Measurements from ENCODE around the gene CAMTA1. TPM values are rescaled to one million over a fixed set of nuclear protein-coding genes. Genes with fewer than 3 reads are reported as not detected.

The CAMTA1 gene
- total RNA-seq, 1 experiment from 2014 or later, result 69.5 TPM

DNA sequence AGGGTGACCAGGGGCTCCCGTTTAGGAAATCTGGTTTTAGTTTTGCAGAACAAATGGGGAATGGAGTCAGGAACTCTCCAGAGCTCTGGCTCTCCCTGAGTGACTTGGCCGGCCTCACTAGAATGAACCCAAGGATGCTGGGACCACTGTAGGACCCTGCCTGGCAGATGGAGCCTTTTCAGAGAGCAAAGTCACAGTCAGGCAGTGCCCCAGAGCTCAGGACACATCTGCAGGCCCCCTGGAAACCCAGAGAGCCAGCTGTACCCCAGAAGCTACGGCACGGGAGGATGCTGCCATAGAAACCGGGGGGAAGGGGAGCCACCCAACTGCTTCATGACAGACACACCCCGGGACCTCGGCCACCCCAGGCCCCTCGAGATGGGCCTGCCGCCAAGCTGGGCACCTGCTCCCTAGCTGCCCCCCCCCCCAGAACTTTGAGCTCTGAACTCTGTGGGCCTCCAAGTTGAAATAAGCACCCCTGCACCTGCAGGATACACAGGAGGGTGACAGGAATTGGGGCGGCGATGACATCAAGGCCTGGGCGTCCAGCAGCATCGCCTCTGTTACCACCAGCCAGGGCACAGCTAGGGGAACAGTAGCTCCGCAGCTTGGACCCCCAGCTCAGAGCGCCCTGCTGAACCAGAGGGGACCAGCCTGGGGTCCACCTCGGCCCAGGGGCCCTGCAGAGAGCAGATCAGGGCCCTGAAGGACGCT, 894.1 kb downstream of the CAMTA1 start:
- BruUV-seq (replicated peaks), result no TSS peak
- H3K9me3 ChIP-seq (ENCODE audit: control insufficient read depth in 1 of 2, insufficient read depth in 1 of 2, low read depth in 1 of 2, low read length in 2 of 2), result no peaks in the 10 kb centered on the region
- no peak overlapping the region for H3K27ac ChIP-seq (ENCODE audit: low read depth, low read length)
- ChIA-PET RAD21 (ENCODE audit: low non-redundant PET in 1 of 2, low total read pairs in 2 of 2, uncharacterized antibody in 2 of 2, unreplicated experiment in 2 of 2) (no interaction called here), POLR2A (no interaction called here), CTCF (interaction anchor here (1.0 to 1.8 kb wide), 2 partner anchors 10 to 12 kb away, joined by 3 to 6 read pairs; no protein-coding TSS in a partner anchor)
- no peak for ATAC-seq
- H3K9ac ChIP-seq (ENCODE audit: low read length), result no peak overlapping the region
- H3K4me3 ChIP-seq (replicated peaks in 1 of 2; ENCODE audit: low read depth in 1 of 2, low read length in 2 of 2), result no peak overlapping the region
- H3K9me2 ChIP-seq (ENCODE audit: insufficient read depth), result no peaks in the 10 kb centered on the region
- intact Hi-C loops (cut with micrococcal nuclease), result no loop called here
- H3K4me1 ChIP-seq (ENCODE audit: control insufficient read depth in 1 of 2, insufficient read depth in 2 of 2, low read length in 2 of 2), result peaks cover 0 to 7% of the 10 kb centered on the region in 2 experiments; a peak in 1 of 4 replicates
- H3K27me3 ChIP-seq (ENCODE audit: insufficient read depth, low read length), result no peaks in the 10 kb centered on the region
- no peaks in the 10 kb centered on the region for H3K79me2 ChIP-seq (ENCODE audit: insufficient read depth, low read length)
- H4K20me1 ChIP-seq (ENCODE audit: insufficient read depth), result no peaks in the 10 kb centered on the region
- no peak overlapping the region for H3K4me2 ChIP-seq (ENCODE audit: low read length)
- no peak for TF ChIP-seq EZH2phosphoT487 (IDR thresholded peaks at IDR 0.05; ENCODE audit: borderline replicate concordance)
- TF ChIP-seq CEBPB (IDR thresholded peaks at IDR 0.05; ENCODE audit: low read depth), result no peak
- no peak for TF ChIP-seq EGR1 (IDR thresholded peaks at IDR 0.05; ENCODE audit: low read depth)
- TF ChIP-seq, protein P1, sequence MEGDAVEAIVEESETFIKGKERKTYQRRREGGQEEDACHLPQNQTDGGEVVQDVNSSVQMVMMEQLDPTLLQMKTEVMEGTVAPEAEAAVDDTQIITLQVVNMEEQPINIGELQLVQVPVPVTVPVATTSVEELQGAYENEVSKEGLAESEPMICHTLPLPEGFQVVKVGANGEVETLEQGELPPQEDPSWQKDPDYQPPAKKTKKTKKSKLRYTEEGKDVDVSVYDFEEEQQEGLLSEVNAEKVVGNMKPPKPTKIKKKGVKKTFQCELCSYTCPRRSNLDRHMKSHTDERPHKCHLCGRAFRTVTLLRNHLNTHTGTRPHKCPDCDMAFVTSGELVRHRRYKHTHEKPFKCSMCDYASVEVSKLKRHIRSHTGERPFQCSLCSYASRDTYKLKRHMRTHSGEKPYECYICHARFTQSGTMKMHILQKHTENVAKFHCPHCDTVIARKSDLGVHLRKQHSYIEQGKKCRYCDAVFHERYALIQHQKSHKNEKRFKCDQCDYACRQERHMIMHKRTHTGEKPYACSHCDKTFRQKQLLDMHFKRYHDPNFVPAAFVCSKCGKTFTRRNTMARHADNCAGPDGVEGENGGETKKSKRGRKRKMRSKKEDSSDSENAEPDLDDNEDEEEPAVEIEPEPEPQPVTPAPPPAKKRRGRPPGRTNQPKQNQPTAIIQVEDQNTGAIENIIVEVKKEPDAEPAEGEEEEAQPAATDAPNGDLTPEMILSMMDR (IDR thresholded peaks at IDR 0.05 in 2 of 3, conservative IDR thresholded peaks at IDR 0.05 in 1 of 3; ENCODE audit: borderline replicate concordance in 1 of 3, insufficient read depth in 1 of 3, low read depth in 2 of 3, low read length in 2 of 3), result no peak
- TF ChIP-seq, protein P2, sequence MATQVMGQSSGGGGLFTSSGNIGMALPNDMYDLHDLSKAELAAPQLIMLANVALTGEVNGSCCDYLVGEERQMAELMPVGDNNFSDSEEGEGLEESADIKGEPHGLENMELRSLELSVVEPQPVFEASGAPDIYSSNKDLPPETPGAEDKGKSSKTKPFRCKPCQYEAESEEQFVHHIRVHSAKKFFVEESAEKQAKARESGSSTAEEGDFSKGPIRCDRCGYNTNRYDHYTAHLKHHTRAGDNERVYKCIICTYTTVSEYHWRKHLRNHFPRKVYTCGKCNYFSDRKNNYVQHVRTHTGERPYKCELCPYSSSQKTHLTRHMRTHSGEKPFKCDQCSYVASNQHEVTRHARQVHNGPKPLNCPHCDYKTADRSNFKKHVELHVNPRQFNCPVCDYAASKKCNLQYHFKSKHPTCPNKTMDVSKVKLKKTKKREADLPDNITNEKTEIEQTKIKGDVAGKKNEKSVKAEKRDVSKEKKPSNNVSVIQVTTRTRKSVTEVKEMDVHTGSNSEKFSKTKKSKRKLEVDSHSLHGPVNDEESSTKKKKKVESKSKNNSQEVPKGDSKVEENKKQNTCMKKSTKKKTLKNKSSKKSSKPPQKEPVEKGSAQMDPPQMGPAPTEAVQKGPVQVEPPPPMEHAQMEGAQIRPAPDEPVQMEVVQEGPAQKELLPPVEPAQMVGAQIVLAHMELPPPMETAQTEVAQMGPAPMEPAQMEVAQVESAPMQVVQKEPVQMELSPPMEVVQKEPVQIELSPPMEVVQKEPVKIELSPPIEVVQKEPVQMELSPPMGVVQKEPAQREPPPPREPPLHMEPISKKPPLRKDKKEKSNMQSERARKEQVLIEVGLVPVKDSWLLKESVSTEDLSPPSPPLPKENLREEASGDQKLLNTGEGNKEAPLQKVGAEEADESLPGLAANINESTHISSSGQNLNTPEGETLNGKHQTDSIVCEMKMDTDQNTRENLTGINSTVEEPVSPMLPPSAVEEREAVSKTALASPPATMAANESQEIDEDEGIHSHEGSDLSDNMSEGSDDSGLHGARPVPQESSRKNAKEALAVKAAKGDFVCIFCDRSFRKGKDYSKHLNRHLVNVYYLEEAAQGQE (IDR thresholded peaks at IDR 0.05; ENCODE audit: low read depth), result no peak
- TF ChIP-seq ZFX (IDR thresholded peaks at IDR 0.05), result no peak
- TF ChIP-seq JUND (IDR thresholded peaks at IDR 0.05), result no peak
- TF ChIP-seq SP1 (IDR thresholded peaks at IDR 0.05; ENCODE audit: low read depth), result no peak
- TF ChIP-seq, protein P3, sequence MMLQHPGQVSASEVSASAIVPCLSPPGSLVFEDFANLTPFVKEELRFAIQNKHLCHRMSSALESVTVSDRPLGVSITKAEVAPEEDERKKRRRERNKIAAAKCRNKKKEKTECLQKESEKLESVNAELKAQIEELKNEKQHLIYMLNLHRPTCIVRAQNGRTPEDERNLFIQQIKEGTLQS (IDR thresholded peaks at IDR 0.05), result no peak
- TF ChIP-seq TCF7L2 (IDR thresholded peaks at IDR 0.05; ENCODE audit: borderline replicate concordance, extremely low read depth, insufficient read depth, insufficient read length), result no peak
- TF ChIP-seq FOSL1 (IDR thresholded peaks at IDR 0.05; ENCODE audit: low read depth), result no peak
- no peak for TF ChIP-seq POLR2A (IDR thresholded peaks at IDR 0.05; ENCODE audit: borderline replicate concordance, extremely low read depth, insufficient read depth, insufficient read length)
- H2AFZ ChIP-seq (ENCODE audit: low read depth, low read length, poor library complexity, severe bottlenecking), result no peak overlapping the region
- no peaks in the 10 kb centered on the region for H3K36me3 ChIP-seq (ENCODE audit: control insufficient read depth in 1 of 2, insufficient read depth in 2 of 2, low read length in 2 of 2)
- no peak for DNase-seq (ENCODE audit: low read depth, low spot score)

Data from HCT116 (cell line).